Ascending aorta (tissue), 2 donors: ENCODE data around the gene CRTC2. TPM values are rescaled to one million over a fixed set of nuclear protein-coding genes. Genes with fewer than 3 reads are reported as not detected.
"Not testable (repeated sequence)": the region's sequence is repeated elsewhere in the genome, so short reads cannot be mapped to it uniquely, and the experiment has no call there.

Experiments used
- DNase-seq, 2 donors: peaks; one replicate each; pipeline ENCODE4 v3.0.0-alpha.2; 2019; ENCODE audit warnings: low spot score in 2 of 2
- H3K27ac ChIP-seq, 2 donors: fragments of 200-600 bp; sonication (generic); one replicate each; pipeline ENCODE4 v1.5.1; 2016 to 2017; ENCODE audit warnings: mild to moderate bottlenecking in 1 of 2
- H3K27me3 ChIP-seq: fragments of 200-600 bp; sonication (generic); one replicate; pipeline ENCODE4 v1.5.1; 2017
- H3K36me3 ChIP-seq, 2 donors: fragments of 200-600 bp; sonication (generic); one replicate each; pipeline ENCODE4 v1.5.1; 2016
- H3K4me1 ChIP-seq, 2 donors: fragments of 200-600 bp; sonication (generic); one replicate each; pipeline ENCODE4 v1.5.1; 2016 to 2017; ENCODE audit warnings: mild to moderate bottlenecking in 1 of 2
- H3K4me3 ChIP-seq, 2 donors: fragments of 200-600 bp; sonication (generic); one replicate each; pipeline ENCODE4 v1.5.1; 2016 to 2017; ENCODE audit warnings: mild to moderate bottlenecking in 1 of 2
- H3K9me3 ChIP-seq, 2 donors: fragments of 200-600 bp; sonication (generic); one replicate each; pipeline ENCODE4 v1.5.1; 2016
- CTCF ChIP-seq, 3 experiments: fragments of 200-600 bp in 2 of 3; fragments of 450-650 bp in 1 of 3; sonication (generic) in 2 of 3; IDR thresholded peaks; one replicate each; pipeline ENCODE4 v1.5.1; 2016 to 2019; ENCODE audit warnings: antibody characterized with exemption in 3 of 3, mild to moderate bottlenecking in 1 of 3, moderate library complexity in 1 of 3
- intact Hi-C: fragments of 100-400 bp; cut with DNase I; formaldehyde crosslinking; loops from one replicate; pipeline ENCODE4 v1.15.1; 2023
- total RNA-seq: library from RNA; depleted of rRNA; stranded (reverse); fragments of >200 nt; gene quantifications from one replicate; pipeline ENCODE4 v1.1.0, GENCODE V29; 2016

CRTC2 gene
- total RNA-seq, 1 donor from 2014 or later: 10.1 TPM

- Histone ChIP-seq H3K27ac (peak overlapping the region; percentile 88 to 97), H3K4me3 (peak overlapping the region; percentile 72 to 86), H3K9me3 (no peaks in the 10 kb centered on the region), H3K36me3 (no peaks in the 10 kb centered on the region), H3K4me1 (peaks cover 6 to 28% of the 10 kb centered on the region in 2 donors), H3K27me3 (no peaks in the 10 kb centered on the region)
- intact Hi-C loops: loop anchor here (5.0 kb wide), 2 partner anchors 41 to 99 kb away; partner anchors contain the start of gene SLC39A1
- TF ChIP-seq CTCF (IDR thresholded peaks at IDR 0.05): no peak
- DNase-seq: no peak
Observed at GRCh38 chr1:153921080-153921802, 37.2 kb downstream of the CRTC2 start.

DNA sequence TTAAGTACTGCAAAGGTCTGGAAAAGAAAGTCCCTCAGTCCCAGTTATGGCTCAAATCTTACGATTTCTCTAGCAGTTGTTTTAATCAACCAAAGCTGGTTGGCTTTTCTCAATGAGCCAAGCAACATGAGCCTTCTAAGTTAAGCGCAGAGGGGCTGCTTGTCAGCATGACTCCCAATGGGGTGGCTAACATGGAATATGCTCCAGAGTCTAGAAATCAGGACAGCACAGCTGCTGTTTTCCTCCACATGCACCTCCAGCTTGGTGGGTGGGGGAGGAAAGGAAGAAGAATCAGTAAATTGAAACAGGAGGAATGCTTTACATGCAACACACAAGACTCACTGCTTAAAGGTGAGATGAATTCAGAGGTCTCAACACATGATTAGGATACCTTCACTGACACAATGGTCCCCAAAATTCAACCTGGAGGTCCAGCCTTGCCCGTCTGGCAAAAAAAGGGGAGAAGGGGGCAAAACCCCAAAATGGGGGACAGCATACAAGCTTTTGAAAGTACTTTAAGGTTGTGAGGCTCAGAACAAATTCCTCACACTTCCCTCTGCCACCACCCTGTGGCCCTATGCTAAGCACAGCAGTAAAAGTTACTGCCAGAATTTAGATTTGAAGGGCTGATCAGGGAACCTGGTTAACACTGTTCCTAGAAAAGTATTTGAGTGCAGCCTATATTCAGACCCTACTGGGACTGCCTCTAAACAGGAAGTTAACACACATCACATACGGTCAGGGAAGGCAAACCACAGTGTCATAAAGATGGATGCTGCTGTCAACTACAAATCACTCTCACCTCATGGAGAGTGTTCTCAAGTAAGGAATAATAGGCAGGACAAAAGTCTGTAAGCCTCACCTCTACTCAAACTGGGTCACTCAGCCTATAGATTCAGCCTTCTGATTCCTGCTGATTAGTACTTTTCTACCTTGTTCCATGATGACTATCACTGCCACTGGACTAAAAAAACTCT is 38.2 kb downstream of the CRTC2 start:
- no peaks in the 10 kb centered on the region for H3K9me3 ChIP-seq
- H3K27ac ChIP-seq: peak overlapping the region in 1 of 2 donors; percentile 36
- TF ChIP-seq CTCF (IDR thresholded peaks at IDR 0.05): peak in 2 of 3 experiments; percentile 6 to 38
- intact Hi-C loops: loop anchor here (5.0 kb wide), 2 partner anchors 42 to 98 kb away; partner anchors contain the start of gene SLC39A1
- no peak for DNase-seq
- peaks cover 6 to 28% of the 10 kb centered on the region in 2 donors for H3K4me1 ChIP-seq
- peak overlapping the region in 1 of 2 donors; percentile 86 for H3K4me3 ChIP-seq
- H3K27me3 ChIP-seq: no peaks in the 10 kb centered on the region
- H3K36me3 ChIP-seq: peaks cover 0 to 2% of the 10 kb centered on the region in 2 donors

- no peak overlapping the region for H3K4me3 ChIP-seq
Observed at GRCh38 chr1:153916297-153916696, 42.1 kb downstream of the CRTC2 start.

DNA sequence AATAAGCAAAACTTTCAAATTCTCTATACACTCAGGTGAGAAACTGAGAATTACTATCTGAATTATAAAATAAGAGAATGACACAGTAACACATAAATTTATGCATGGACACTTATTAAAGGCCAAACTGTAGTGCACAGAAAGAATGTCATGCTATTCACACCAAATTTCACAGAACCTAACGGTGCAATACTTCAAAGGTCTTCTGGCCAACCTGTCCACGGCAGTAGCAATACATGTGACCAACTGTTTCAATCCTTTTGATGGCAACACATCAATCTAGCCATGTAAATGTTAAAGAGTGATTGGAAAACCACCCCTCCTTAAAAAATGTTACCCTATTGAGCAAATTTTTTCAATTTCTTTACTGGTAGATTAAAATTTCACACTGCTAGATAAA is 46.1 kb downstream of the CRTC2 start:
- no peaks in the 10 kb centered on the region for H3K4me1 ChIP-seq
- TF ChIP-seq CTCF (IDR thresholded peaks at IDR 0.05): no peak
- no peak for DNase-seq
- no peak overlapping the region for H3K4me3 ChIP-seq
- peaks cover 3 to 5% of the 10 kb centered on the region in 2 donors for H3K36me3 ChIP-seq
- intact Hi-C loops: loop anchor here (5.0 kb wide), 1 partner anchor 50 kb away; no protein-coding TSS in a partner anchor
- H3K9me3 ChIP-seq: no peaks in the 10 kb centered on the region
- H3K27ac ChIP-seq: no peak overlapping the region
- no peaks in the 10 kb centered on the region for H3K27me3 ChIP-seq

More at GRCh38 chr1:153916297-153916696, 42.1 kb downstream of the CRTC2 start:
- intact Hi-C loops: no loop called here
- DNase-seq: no peak
- H3K9me3 ChIP-seq: no peaks in the 10 kb centered on the region
- peaks cover 0 to 3% of the 10 kb centered on the region in 2 donors for H3K36me3 ChIP-seq
- peaks cover 6 to 20% of the 10 kb centered on the region in 2 donors for H3K4me1 ChIP-seq
- no peak for TF ChIP-seq CTCF (IDR thresholded peaks at IDR 0.05)
- no peaks in the 10 kb centered on the region for H3K27me3 ChIP-seq
- no peak overlapping the region for H3K27ac ChIP-seq

GRCh38 chr1:153910560-153910959 is 47.9 kb downstream of the CRTC2 start:
- not testable (repeated sequence) for DNase-seq, H3K9me3 ChIP-seq, H3K4me1 ChIP-seq, H3K4me3 ChIP-seq, H3K27me3 ChIP-seq, H3K27ac ChIP-seq, H3K36me3 ChIP-seq
- intact Hi-C loops: loop anchor here (5.0 kb wide), 1 partner anchor 48 kb away; no protein-coding TSS in a partner anchor
